HEK293T (cell line): ENCODE data around the gene SOCS6.

Source experiments
- ARNT ChIP-seq: fragments of 450-650 bp; IDR thresholded peaks from 2 replicates; pipeline ENCODE4 v1.6.1; 2017; ENCODE audit warnings: mild to moderate bottlenecking
- ELF4 ChIP-seq: fragments of 450-650 bp; IDR thresholded peaks from 2 replicates; pipeline ENCODE4 v1.6.1; 2017; ENCODE audit warnings: antibody characterized with exemption
- FOXA1 ChIP-seq: fragments of 450-650 bp; IDR thresholded peaks from 2 replicates; pipeline ENCODE4 v1.6.1; 2016; ENCODE audit warnings: mild to moderate bottlenecking
- FOXK2 ChIP-seq: fragments of 450-650 bp; IDR thresholded peaks from 2 replicates; pipeline ENCODE4 v1.6.1; 2016; ENCODE audit warnings: mild to moderate bottlenecking
- FOXM1 ChIP-seq: fragments of 450-650 bp; IDR thresholded peaks from 2 replicates; pipeline ENCODE4 v1.6.1; 2017; ENCODE audit warnings: mild to moderate bottlenecking, borderline replicate concordance
- HDGF ChIP-seq: fragments of 450-650 bp; IDR thresholded peaks from 2 replicates; pipeline ENCODE4 v1.6.1; 2017; ENCODE audit warnings: antibody characterized with exemption, borderline replicate concordance
- LEF1 ChIP-seq: fragments of 450-650 bp; IDR thresholded peaks from 2 replicates; pipeline ENCODE4 v1.6.1; 2017; ENCODE audit warnings: mild to moderate bottlenecking, borderline replicate concordance
- NFRKB ChIP-seq: fragments of 450-650 bp; IDR thresholded peaks from 2 replicates; pipeline ENCODE4 v1.6.1; 2016; ENCODE audit warnings: mild to moderate bottlenecking, moderate library complexity
- SP1 ChIP-seq: fragments of 450-650 bp; IDR thresholded peaks from 2 replicates; pipeline ENCODE4 v1.6.1; 2017
- ZNF384 ChIP-seq: fragments of 450-650 bp; IDR thresholded peaks from 2 replicates; pipeline ENCODE4 v1.6.1; 2016

DNA sequence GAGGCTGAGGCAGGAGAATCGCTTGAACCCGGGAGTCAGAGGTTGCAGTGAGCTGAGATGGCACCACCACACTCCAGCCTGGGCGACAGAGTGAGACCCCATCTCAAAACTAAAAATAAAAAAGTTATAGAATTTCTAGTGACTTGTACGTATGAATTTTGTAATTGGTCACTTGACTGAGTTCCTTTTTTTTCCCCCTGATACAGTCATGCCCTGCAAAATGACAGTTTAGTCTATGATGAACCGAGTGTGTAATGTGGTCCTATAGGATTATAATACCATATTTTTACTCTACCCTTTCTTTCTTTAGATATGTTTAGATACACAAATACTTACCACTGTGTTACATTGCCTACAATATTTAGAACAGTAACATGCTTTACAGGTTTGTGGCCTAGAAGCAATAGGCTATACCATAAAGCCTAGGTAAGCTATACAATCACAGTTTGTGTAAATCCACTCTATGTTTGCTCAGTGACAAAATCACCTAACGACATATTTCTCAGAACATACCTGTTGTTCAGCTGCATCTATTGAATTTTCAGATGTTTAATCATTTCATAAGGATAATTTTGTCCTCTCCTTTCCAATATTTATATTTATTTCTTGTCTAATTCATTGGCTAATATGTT lies 25.4 kb downstream of the SOCS6 start:
- TF ChIP-seq ARNT (no peak), SP1 (no peak), FOXA1 (no peak), NFRKB (no peak), LEF1 (no peak), FOXK2 (no peak), ELF4 (no peak), FOXM1 (no peak), HDGF (no peak), ZNF384 (no peak)
